Measurements from ENCODE around the gene MED13. TPM values are rescaled to one million over a fixed set of nuclear protein-coding genes. Genes with fewer than 3 reads are reported as not detected.

Gene MED13
- total RNA-seq, 1 experiment from 2014 or later: 96.0 TPM

- POLR2A ChIA-PET: no interaction called here
- no peak overlapping the region for H3K4me3 ChIP-seq (replicated peaks in 1 of 2; ENCODE audit: low read depth in 1 of 2, low read length in 2 of 2)
- RAD21 ChIA-PET (ENCODE audit: low non-redundant PET in 1 of 2, low total read pairs in 2 of 2, uncharacterized antibody in 2 of 2, unreplicated experiment in 2 of 2): no interaction called here
- no peaks in the 10 kb centered on the region for H3K4me1 ChIP-seq (ENCODE audit: control insufficient read depth in 1 of 2, insufficient read depth in 2 of 2, low read length in 2 of 2)
- no peak for ATAC-seq
- CTCF ChIA-PET: no interaction called here
- H3K27ac ChIP-seq (ENCODE audit: low read depth, low read length): no peak overlapping the region
- no peak overlapping the region for H3K9ac ChIP-seq (ENCODE audit: low read length)
- no peak overlapping the region for H2AFZ ChIP-seq (ENCODE audit: low read depth, low read length, poor library complexity, severe bottlenecking)
- intact Hi-C loops (cut with micrococcal nuclease): no loop called here
- H3K9me2 ChIP-seq (ENCODE audit: insufficient read depth): no peaks in the 10 kb centered on the region
- H3K79me2 ChIP-seq (ENCODE audit: insufficient read depth, low read length): peaks cover 4% of the 10 kb centered on the region; the same call in 1 of the 2 replicates
- BruUV-seq (replicated peaks): no TSS peak
- no peaks in the 10 kb centered on the region; the same call in 1 of the 2 replicates for H4K20me1 ChIP-seq (ENCODE audit: insufficient read depth)
- H3K9me3 ChIP-seq (ENCODE audit: control insufficient read depth in 1 of 2, insufficient read depth in 1 of 2, low read depth in 1 of 2, low read length in 2 of 2): no peaks in the 10 kb centered on the region
- peaks cover 55 to 62% of the 10 kb centered on the region in 2 experiments for H3K36me3 ChIP-seq (ENCODE audit: control insufficient read depth in 1 of 2, insufficient read depth in 2 of 2, low read length in 2 of 2)
- no peak for DNase-seq (ENCODE audit: low read depth, low spot score)
- no peaks in the 10 kb centered on the region for H3K27me3 ChIP-seq (ENCODE audit: insufficient read depth, low read length)
- no peak overlapping the region for H3K4me2 ChIP-seq (ENCODE audit: low read length)
- TF ChIP-seq ATF3 (IDR thresholded peaks at IDR 0.05): no peak
- no peak for TF ChIP-seq POLR2A (IDR thresholded peaks at IDR 0.05; ENCODE audit: borderline replicate concordance, extremely low read depth, insufficient read depth, insufficient read length)
- TF ChIP-seq REST (IDR thresholded peaks at IDR 0.05; ENCODE audit: low read depth): no peak
- no peak for TF ChIP-seq CBX3 (IDR thresholded peaks at IDR 0.05; ENCODE audit: low read depth)
- TF ChIP-seq YY1 (IDR thresholded peaks at IDR 0.05; ENCODE audit: extremely low read depth, insufficient replicate concordance, low read depth, low read length): no peak
- TF ChIP-seq EZH2phosphoT487 (IDR thresholded peaks at IDR 0.05; ENCODE audit: borderline replicate concordance): no peak
- no peak for TF ChIP-seq RAD21 (IDR thresholded peaks at IDR 0.05; ENCODE audit: low read depth)
- TF ChIP-seq SIN3A (IDR thresholded peaks at IDR 0.05; ENCODE audit: low read depth): no peak
- no peak for TF ChIP-seq EZH2 (IDR thresholded peaks at IDR 0.05)
- no peak for TF ChIP-seq SP1 (IDR thresholded peaks at IDR 0.05; ENCODE audit: low read depth)
- no peak for TF ChIP-seq CTCF (IDR thresholded peaks at IDR 0.05 in 2 of 3, conservative IDR thresholded peaks at IDR 0.05 in 1 of 3; ENCODE audit: borderline replicate concordance in 1 of 3, insufficient read depth in 1 of 3, low read depth in 2 of 3, low read length in 2 of 3)
- TF ChIP-seq ELF1 (IDR thresholded peaks at IDR 0.05; ENCODE audit: borderline replicate concordance, low read depth): no peak
- no peak for TF ChIP-seq TCF7L2 (IDR thresholded peaks at IDR 0.05; ENCODE audit: borderline replicate concordance, extremely low read depth, insufficient read depth, insufficient read length)
- no peak for TF ChIP-seq EGR1 (IDR thresholded peaks at IDR 0.05; ENCODE audit: low read depth)
- TF ChIP-seq MAX (IDR thresholded peaks at IDR 0.05): no peak
- no peak for TF ChIP-seq POLR2AphosphoS5 (IDR thresholded peaks at IDR 0.05; ENCODE audit: low read depth, low read length)
Observed at GRCh38 chr17:61955619-61956018, 109.5 kb downstream of the MED13 start.

All from HCT116 (cell line).